Suprapubic skin (tissue), 4 donors: ENCODE data around the gene PJVK.

ENCODE experiments used
- POLR2A ChIP-seq, 2 donors: fragments of 450-650 bp; IDR thresholded peaks; one replicate each; pipeline ENCODE4 v1.6.1; 2017; ENCODE audit warnings: antibody characterized with exemption in 2 of 2, mild to moderate bottlenecking in 2 of 2, moderate library complexity in 2 of 2
- POLR2AphosphoS5 ChIP-seq, 3 donors: sonication (generic); formaldehyde crosslinking; IDR thresholded peaks; one replicate each; pipeline ENCODE4 v1.6.1; 2017; ENCODE audit warnings: antibody characterized with exemption in 3 of 3
- TF ChIP-seq, protein P1 (sequence below), 2 donors: fragments of 200-600 bp in 1 of 2; fragments of 450-650 bp in 1 of 2; sonication (generic) in 1 of 2; IDR thresholded peaks; one replicate each; pipeline ENCODE4 v1.5.1; 2016 to 2019; ENCODE audit warnings: antibody characterized with exemption in 2 of 2, mild to moderate bottlenecking in 1 of 2, moderate library complexity in 1 of 2

DNA sequence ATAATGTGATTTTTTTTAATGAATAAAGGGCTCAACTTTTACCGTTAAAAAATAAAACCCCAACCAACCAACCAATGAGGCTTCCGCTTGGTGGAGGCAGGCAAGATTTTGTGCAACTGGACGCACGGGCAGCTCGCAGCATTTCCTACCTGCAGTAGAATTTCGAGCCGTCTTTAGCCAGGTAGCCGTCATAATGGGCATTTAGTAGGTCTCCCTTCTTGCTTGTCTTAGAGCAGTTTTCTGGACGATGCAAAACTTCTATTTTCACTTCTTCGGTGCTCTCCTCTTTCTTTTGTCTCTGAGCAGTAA is 26.9 kb downstream of the PJVK start:
- TF ChIP-seq POLR2A (IDR thresholded peaks at IDR 0.05) (no peak), POLR2AphosphoS5 (IDR thresholded peaks at IDR 0.05) (no peak)
- TF ChIP-seq, protein P1, sequence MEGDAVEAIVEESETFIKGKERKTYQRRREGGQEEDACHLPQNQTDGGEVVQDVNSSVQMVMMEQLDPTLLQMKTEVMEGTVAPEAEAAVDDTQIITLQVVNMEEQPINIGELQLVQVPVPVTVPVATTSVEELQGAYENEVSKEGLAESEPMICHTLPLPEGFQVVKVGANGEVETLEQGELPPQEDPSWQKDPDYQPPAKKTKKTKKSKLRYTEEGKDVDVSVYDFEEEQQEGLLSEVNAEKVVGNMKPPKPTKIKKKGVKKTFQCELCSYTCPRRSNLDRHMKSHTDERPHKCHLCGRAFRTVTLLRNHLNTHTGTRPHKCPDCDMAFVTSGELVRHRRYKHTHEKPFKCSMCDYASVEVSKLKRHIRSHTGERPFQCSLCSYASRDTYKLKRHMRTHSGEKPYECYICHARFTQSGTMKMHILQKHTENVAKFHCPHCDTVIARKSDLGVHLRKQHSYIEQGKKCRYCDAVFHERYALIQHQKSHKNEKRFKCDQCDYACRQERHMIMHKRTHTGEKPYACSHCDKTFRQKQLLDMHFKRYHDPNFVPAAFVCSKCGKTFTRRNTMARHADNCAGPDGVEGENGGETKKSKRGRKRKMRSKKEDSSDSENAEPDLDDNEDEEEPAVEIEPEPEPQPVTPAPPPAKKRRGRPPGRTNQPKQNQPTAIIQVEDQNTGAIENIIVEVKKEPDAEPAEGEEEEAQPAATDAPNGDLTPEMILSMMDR (IDR thresholded peaks at IDR 0.05) = no peak
